HUES64 (cell line): Measurements from ENCODE around the gene GCN1.

Experiments
- H3K27ac ChIP-seq: 2 replicates; pipeline ENCODE4 v1.7.0; 2013; ENCODE audit warnings: low read depth, low read length, inconsistent platforms
- H3K27me3 ChIP-seq: 2 replicates; pipeline ENCODE4 v1.6.1; 2013; ENCODE audit warnings: mild to moderate bottlenecking, low read length; ENCODE audit not compliant: insufficient read depth
- H3K36me3 ChIP-seq: 2 replicates; pipeline ENCODE4 v1.6.1; 2013; ENCODE audit warnings: mild to moderate bottlenecking, low read length; ENCODE audit not compliant: insufficient read depth
- H3K4me1 ChIP-seq: 2 replicates; pipeline ENCODE4 v1.6.1; 2013; ENCODE audit warnings: mild to moderate bottlenecking, low read length, moderate library complexity; ENCODE audit not compliant: insufficient read depth
- H3K4me3 ChIP-seq: 2 replicates; pipeline ENCODE4 v1.5.1; 2013; ENCODE audit warnings: mild to moderate bottlenecking, low read length, moderate library complexity
- H3K9ac ChIP-seq: 2 replicates; pipeline ENCODE4 v1.6.1; 2013; ENCODE audit warnings: mild to moderate bottlenecking, low read depth, low read length
- H3K9me3 ChIP-seq: 2 replicates; pipeline ENCODE4 v1.6.1; 2013; ENCODE audit warnings: low read depth, low read length; ENCODE audit not compliant: insufficient read depth
- WGBS: fragments of 150-250, 120-280 bp; methylation state at CpG from one replicate; pipeline ENCODE4 v1.1.7; 2013; ENCODE audit warnings: missing lambda C conversion rate; 5-methylcytosine and 5-hydroxymethylcytosine counted together

Gene GCN1

DNA sequence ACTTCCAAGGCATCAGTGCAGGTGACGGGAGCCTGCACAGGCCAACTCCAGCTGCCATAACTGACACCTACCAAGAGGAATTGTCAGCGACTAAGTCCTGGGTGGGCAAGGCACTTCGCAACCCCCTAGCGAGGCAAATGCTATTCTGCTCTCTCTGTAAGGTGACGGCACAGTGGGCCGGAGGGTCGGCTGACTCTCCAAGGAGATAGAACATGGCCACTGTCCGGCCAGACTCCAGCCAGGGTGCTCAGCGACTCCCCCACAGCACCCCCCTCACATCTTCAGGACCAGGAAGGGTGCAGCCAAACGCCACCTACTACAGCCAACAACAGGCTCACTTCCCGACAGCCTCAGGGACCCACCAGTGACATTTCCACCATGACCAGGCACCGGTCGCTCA lies 91.1 kb downstream of the GCN1 start:
- H3K4me3 ChIP-seq: no peak overlapping the region
- peaks cover 4% of the 10 kb centered on the region; the same call in 1 of the 2 replicates for H3K4me1 ChIP-seq
- H3K9ac ChIP-seq: no peak overlapping the region
- H3K27me3 ChIP-seq: no peaks in the 10 kb centered on the region
- WGBS: 95% methylated on average over 13 of the region's 13 CpGs
- H3K36me3 ChIP-seq: peaks cover 21% of the 10 kb centered on the region
- H3K9me3 ChIP-seq: no peaks in the 10 kb centered on the region
- H3K27ac ChIP-seq: no peak overlapping the region

- Histone ChIP-seq H3K9ac (no peak overlapping the region), H3K9me3 (no peaks in the 10 kb centered on the region), H3K4me3 (no peak overlapping the region), H3K27me3 (no peaks in the 10 kb centered on the region), H3K36me3 (peaks cover 25% of the 10 kb centered on the region), H3K27ac (no peak overlapping the region), H3K4me1 (peaks cover 4% of the 10 kb centered on the region; the same call in 1 of the 2 replicates)
- WGBS: 91% methylated on average over 11 of the region's 11 CpGs
Observed at GRCh38 chr12:120103044-120103338, 91.5 kb downstream of the GCN1 start.

DNA sequence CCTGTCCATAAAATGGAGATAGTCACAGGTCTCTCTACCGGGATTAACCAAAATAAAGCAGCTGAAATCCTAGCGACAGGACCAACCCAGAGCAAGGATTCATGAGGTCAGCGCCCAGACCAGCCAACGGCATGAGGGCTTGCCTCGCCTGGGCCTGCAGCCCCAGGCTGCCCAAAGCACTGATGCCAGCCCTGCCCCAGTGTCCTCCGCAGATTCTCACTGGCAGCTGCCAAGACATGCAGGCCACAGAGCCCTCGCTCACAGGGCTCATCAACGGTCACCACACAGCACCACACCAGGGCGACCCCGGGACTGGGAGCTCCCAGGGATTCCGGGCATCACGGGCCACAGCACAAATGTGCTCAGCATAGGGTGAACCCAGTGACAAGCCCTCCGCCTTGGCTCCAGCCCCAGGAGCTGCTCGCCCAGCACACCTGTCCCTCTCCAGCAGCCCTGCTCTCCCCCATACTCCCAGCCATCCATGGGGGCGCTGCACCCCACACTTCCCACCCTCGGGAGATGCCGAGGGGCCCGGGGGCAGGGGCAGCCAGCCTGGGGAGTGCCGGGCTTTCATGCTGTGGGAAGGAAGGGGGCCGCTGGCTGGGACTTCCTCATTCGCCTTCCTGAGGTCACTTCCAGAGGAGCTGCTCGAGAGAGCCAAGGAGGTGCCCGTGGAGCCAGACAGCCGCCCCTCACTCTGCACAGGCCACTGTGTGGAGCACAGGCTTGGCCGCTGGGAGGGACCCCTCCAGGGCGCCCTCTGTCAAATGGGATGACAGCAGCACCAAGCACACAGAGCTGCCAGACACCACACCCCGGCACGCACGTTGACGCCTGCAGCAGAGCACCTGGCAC lies 92.1 kb downstream of the GCN1 start:
- Histone ChIP-seq H3K4me1 (peaks cover 4% of the 10 kb centered on the region; the same call in 1 of the 2 replicates), H3K27me3 (no peaks in the 10 kb centered on the region), H3K9me3 (no peaks in the 10 kb centered on the region), H3K27ac (0 out of 2 replicates have a peak overlapping the region, but pooled peaks have one; percentile 18), H3K36me3 (peaks cover 27% of the 10 kb centered on the region), H3K9ac (no peak overlapping the region; the same call in 1 of the 2 replicates), H3K4me3 (no peak overlapping the region)
- WGBS: 94% methylated on average over 30 of the region's 30 CpGs

DNA sequence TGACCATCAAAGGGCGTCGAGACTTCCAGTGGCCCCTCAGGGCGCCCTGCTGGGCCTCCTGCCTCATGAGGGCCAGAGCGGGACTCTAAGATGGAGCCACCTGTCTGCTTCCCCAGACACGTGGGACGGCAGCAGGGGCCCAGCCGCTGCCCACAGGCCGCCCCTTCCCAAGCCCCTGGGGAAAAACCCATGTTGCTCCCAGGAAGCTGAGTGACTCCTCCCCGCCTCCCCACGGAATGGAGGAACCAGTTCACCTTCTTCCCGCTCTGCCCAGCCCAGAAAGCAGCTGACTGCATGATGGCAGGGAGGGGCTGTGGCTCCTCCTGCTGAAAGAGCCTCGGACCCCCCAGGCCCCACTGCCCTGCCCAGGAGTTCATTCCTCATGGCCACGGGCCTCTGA lies 92.9 kb downstream of the GCN1 start:
- H3K9me3 ChIP-seq: no peaks in the 10 kb centered on the region
- no peaks in the 10 kb centered on the region for H3K27me3 ChIP-seq
- no peak overlapping the region for H3K4me3 ChIP-seq
- 90% methylated on average over 13 of the region's 13 CpGs for WGBS
- H3K36me3 ChIP-seq: peaks cover 34% of the 10 kb centered on the region
- H3K4me1 ChIP-seq: peaks cover 4% of the 10 kb centered on the region; the same call in 1 of the 2 replicates
- 0 out of 2 replicates have a peak overlapping the region, but pooled peaks have one; percentile 49 for H3K27ac ChIP-seq
- no peak overlapping the region for H3K9ac ChIP-seq

DNA sequence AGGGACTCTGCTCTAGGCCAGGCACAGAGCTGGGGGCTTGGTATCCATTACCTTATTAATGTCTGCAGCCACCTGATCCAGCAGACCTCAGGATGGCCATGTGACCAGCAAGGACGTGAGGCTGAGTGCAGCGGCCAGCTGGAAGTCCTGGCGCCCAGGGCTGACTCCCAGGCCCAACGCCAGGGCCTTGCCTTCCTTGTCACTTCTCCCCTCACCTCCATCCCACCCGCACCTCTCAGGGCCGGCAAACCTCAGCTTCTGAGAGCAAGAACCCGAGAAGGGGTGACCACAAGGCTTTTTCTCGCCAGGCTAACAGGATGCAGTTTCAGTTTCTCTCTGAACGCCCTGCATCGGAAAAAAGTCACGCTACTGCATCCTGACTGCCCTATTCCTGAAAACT lies 93.3 kb downstream of the GCN1 start:
- H3K27me3 ChIP-seq: no peaks in the 10 kb centered on the region
- no peak overlapping the region for H3K4me3 ChIP-seq
- H3K9ac ChIP-seq: no peak overlapping the region
- no peaks in the 10 kb centered on the region for H3K9me3 ChIP-seq
- 92% methylated on average over 11 of the region's 11 CpGs for WGBS
- peaks cover 4% of the 10 kb centered on the region; the same call in 1 of the 2 replicates for H3K4me1 ChIP-seq
- H3K36me3 ChIP-seq: peaks cover 34% of the 10 kb centered on the region
- H3K27ac ChIP-seq: no peak overlapping the region

- H3K27ac ChIP-seq: no peak overlapping the region
- 96% methylated on average over 21 of the region's 21 CpGs for WGBS
- H3K9ac ChIP-seq: no peak overlapping the region
- H3K9me3 ChIP-seq: no peaks in the 10 kb centered on the region
- no peaks in the 10 kb centered on the region for H3K27me3 ChIP-seq
- no peak overlapping the region for H3K4me3 ChIP-seq
- peaks cover 34% of the 10 kb centered on the region for H3K36me3 ChIP-seq
- peaks cover 4% of the 10 kb centered on the region; the same call in 1 of the 2 replicates for H3K4me1 ChIP-seq
Observed at GRCh38 chr12:120100630-120101029, 93.9 kb downstream of the GCN1 start.

- no peak overlapping the region for H3K9ac ChIP-seq
- H3K9me3 ChIP-seq: no peaks in the 10 kb centered on the region
- H3K27ac ChIP-seq: no peak overlapping the region
- WGBS: 92% methylated on average over 11 of the region's 11 CpGs
- H3K36me3 ChIP-seq: peaks cover 34% of the 10 kb centered on the region
- H3K4me3 ChIP-seq: no peak overlapping the region
- H3K4me1 ChIP-seq: peaks cover 3% of the 10 kb centered on the region
- H3K27me3 ChIP-seq: no peaks in the 10 kb centered on the region
Observed at GRCh38 chr12:120099738-120100137, 94.8 kb downstream of the GCN1 start.

GRCh38 chr12:120098756-120099470 lies 95.6 kb downstream of the GCN1 start:
- Histone ChIP-seq H3K36me3 (peaks cover 34% of the 10 kb centered on the region), H3K4me1 (peaks cover 11% of the 10 kb centered on the region), H3K27ac (no peak overlapping the region), H3K9me3 (no peaks in the 10 kb centered on the region), H3K27me3 (no peaks in the 10 kb centered on the region), H3K9ac (no peak overlapping the region), H3K4me3 (no peak overlapping the region)
- WGBS: 95% methylated on average over 36 of the region's 36 CpGs

- Histone ChIP-seq H3K9ac (no peak overlapping the region), H3K9me3 (no peaks in the 10 kb centered on the region), H3K27ac (no peak overlapping the region; the same call in 1 of the 2 replicates), H3K27me3 (no peaks in the 10 kb centered on the region), H3K36me3 (peaks cover 24% of the 10 kb centered on the region), H3K4me1 (peaks cover 25% of the 10 kb centered on the region), H3K4me3 (no peak overlapping the region)
- 93% methylated on average over 34 of the region's 34 CpGs for WGBS
Observed at GRCh38 chr12:120096671-120097202, 97.8 kb downstream of the GCN1 start.

DNA sequence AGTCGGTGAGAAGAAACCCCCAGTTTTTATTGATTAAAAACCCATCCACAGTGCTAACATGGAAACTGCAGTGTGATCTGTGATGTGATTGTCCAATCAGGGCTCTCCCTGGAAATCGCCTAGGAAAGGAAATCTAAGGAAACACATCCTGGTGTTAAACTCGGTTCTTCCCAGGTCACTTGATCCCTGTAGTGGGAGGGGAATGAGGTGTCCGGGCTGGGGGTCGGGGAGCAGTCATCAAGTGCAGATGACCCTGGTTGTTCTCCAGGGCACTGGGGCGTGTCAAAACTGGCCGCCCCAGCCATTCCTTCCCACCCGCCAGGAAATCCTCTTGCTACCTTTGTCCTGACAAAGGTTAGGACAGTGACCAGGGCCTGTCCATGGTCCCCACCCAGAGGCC lies 98.8 kb downstream of the GCN1 start:
- no peaks in the 10 kb centered on the region for H3K9me3 ChIP-seq
- no peak overlapping the region for H3K9ac ChIP-seq
- 89% methylated on average over 8 of the region's 8 CpGs for WGBS
- H3K27ac ChIP-seq: no peak overlapping the region
- no peaks in the 10 kb centered on the region for H3K27me3 ChIP-seq
- peaks cover 25% of the 10 kb centered on the region for H3K4me1 ChIP-seq
- no peak overlapping the region for H3K4me3 ChIP-seq
- peaks cover 26% of the 10 kb centered on the region for H3K36me3 ChIP-seq

DNA sequence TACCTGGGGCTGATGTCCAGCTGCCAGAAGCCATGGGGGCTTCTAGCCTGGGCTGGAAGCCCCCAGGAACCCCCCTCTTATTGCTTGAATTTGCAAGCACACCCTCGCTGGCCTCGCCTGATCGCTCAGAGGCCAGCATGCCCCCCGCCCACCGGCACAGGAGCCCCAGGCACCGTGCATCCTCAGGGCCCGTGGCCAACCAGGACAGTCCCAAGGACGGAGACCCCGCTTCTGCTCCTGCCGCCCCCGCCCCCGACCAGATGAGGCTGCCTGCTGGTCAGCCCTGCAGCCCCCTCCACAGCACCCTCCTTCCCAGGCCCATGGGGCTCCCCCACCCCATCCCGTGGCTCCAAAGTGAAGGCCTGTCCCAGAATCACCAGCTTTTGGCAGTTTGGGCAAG lies 99.2 kb downstream of the GCN1 start:
- 92% methylated on average over 13 of the region's 13 CpGs for WGBS
- Histone ChIP-seq H3K9me3 (no peaks in the 10 kb centered on the region), H3K4me1 (peaks cover 28% of the 10 kb centered on the region), H3K4me3 (no peak overlapping the region), H3K9ac (no peak overlapping the region), H3K27me3 (no peaks in the 10 kb centered on the region), H3K27ac (peak overlapping the region; percentile 48; the same call in 1 of the 2 replicates), H3K36me3 (peaks cover 26% of the 10 kb centered on the region)
